Measurements from ENCODE around the gene KDM4F.
A peak's percentile ranks its signal among the peaks of the same experiment; 100 is the strongest.

KDM4F gene

DNA sequence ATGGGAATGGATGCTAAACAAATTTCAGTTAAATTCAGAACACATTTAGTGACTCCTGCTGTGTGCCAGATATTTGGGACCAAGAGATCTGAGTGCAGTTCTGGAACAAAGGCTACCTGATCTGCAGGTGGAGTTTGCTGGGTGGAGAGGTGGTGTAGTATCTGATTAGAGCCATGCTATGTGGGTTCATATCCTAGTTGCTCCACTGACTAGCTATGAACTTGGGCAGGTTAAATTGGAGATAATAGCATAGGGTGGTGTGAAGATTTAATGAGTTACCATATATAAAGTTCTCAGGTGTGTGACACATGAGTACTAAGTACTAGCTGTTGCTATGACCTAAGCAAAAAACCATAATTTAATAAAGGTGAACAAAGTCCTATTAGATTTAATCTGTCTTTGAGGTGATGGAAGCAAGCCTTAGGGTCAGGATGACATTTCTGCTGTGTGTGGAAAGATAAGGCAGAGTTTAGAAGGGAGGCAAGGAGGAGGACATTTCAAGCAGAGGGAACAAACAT lies 42.5 kb downstream of the KDM4F start:
- no peak for DNase-seq (ENCODE audit: low read depth in 2 of 2)

GRCh38 chr11:95092549-95093324 lies 43.5 kb downstream of the KDM4F start:
- peak in 1 of 2 donors; percentile 25 for DNase-seq (ENCODE audit: low read depth in 2 of 2)

DNA sequence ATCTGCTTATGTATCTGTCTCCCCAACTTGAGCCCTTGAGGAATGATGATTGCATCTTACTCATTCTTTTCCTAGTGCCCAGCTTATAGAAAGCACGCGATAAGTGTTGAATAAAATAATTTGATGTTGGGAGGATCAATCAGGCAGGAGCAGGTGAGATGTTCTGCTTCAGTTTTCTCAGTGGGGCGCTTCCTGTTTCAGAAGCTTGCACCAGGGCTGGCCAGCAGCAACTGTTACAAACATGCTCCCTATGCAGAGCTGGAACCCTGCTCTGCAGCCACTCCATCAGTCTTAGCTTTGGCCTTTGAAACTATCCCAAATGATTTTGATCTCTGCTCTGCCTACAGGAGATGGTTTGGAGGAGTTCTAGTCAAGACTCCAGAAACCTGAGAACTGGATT lies 44.3 kb downstream of the KDM4F start:
- DNase-seq (ENCODE audit: low read depth in 2 of 2) = no peak

- no peak for DNase-seq (ENCODE audit: low read depth in 2 of 2)
Measured at GRCh38 chr11:95095858-95096587, 46.8 kb downstream of the KDM4F start.

- DNase-seq (ENCODE audit: low read depth in 2 of 2) = no peak
Measured at GRCh38 chr11:95097209-95097608, 48.0 kb downstream of the KDM4F start.

- DNase-seq (ENCODE audit: low read depth in 2 of 2) = no peak
Measured at GRCh38 chr11:95098826-95099225, 49.6 kb downstream of the KDM4F start.

- DNase-seq (ENCODE audit: low read depth in 2 of 2) = no peak
Measured at GRCh38 chr11:95100191-95100648, 51.0 kb downstream of the KDM4F start.

All from stimulated activated CD8-positive, alpha-beta memory T cell treated with anti-CD3 and anti-CD28 coated beads, Interleukin-15, amount 100 ng/mL, for 48 hours (primary cell).